GM21390 (cell line): Measurements from ENCODE around the gene STX1A.
"Not testable (repeated sequence)": the region's sequence is repeated elsewhere in the genome, so short reads cannot be mapped to it uniquely, and the experiment has no call there.

Experiments
- ATAC-seq: cut with Tn5 transposase; IDR thresholded peaks from one replicate; pipeline ENCODE4 v1.9.1; 2021; ENCODE audit not compliant: unreplicated experiment

The STX1A gene

GRCh38 chr7:73736885-73737284, 17.4 kb upstream of the STX1A start:
- ATAC-seq: no peak

DNA sequence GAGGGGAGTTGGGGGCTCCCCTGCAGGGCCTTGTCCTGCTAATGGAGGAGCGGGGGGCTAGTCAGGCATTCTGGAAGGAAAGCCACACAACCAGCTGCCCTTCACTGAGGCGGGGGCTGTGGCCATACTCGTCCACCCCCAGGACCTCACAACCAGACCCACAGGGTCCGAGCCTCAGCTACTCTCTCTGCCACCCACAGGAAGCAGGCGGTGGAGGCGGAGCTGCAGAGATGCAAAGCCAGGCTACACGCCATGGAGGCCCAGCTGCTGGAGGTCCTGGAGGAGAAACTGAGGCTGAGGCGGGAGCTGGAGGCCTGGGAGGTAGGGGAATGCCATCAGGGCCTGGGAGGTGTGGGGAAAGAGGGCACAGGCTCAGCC, 16.0 kb upstream of the STX1A start:
- ATAC-seq: no peak

DNA sequence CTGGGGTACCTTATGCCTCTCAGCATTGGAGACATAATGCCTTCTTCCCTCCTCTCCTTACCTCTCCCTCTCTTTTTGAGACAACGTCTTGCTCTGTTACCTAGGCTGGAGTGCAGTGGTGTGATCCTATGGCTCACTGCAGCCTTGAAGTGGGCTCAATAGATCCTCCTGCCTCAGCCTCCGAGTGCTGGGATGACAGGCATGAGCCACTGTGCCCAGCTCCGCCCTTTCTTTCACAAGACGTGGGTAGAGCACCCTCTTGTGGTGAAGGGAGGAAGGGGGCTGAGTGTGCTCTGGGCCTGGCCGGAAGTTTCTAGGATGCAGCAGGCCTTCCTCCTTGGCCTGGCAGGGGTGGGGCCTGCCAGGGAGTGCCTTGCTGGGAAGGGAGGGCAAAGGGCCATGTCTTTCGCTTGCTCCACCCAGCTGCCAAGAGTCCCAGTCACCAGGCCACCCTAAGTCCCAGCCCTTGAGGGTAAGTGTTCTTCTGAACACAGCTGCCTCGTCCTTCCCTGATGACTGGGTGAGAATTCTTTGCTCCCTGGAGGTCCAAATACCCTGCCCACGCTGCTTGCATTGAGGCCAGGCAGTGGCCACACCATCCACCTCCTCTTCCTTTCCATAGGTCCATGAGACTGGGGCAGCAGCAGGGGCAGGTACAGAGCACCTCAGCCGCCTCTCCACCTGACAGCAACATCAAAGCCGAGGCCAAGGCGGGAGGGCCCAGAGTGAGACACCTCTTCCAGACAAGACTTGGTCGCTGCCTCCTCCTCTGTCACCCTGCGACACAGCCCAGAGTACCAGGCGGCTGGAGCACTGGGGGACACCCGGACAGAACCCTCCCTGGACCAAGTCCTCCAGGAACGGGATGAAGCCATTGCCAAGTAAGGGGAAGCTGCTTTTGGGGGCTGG, 15.4 kb upstream of the STX1A start:
- ATAC-seq: no peak

DNA sequence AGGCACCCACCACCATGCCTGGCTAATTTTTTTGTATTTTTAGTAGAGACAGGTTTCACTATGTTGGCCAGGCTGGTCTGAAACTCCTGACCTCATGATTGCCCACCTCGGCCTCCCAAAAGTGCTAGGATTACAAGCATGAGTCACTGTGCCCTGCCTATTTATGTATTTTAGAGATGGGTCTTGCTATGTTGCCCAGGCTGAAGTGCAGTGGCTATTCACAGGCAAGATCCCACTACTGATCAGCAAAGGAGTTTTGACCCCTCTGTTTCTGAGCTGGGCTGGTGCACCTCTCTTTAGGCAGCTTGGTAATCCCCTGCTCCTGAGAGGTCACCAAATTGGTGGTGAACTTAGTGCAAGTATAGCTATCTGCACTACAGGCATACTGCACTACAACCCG, 12.9 kb upstream of the STX1A start:
- ATAC-seq: no peak

DNA sequence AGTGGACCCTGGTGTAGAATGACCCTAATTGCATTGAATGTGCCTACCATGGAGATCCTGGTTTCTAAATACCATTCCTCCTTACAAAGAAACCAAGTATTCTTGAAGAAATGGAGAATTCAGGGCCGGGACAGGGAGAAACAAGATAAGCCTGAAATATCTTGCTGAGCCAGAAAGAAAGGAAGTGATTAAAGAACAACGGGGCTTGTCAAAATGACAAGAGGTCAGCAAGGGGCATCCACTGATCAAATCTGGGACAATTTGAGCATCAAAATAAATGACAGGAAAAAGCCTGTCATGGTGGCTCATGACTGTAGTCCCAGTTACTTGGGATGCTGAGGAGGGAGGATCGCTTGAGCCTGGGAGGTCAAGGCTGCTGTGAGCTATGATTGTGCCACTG, 11.0 kb upstream of the STX1A start:
- ATAC-seq: no peak

GRCh38 chr7:73728551-73728950, 9.1 kb upstream of the STX1A start:
- no peak for ATAC-seq

DNA sequence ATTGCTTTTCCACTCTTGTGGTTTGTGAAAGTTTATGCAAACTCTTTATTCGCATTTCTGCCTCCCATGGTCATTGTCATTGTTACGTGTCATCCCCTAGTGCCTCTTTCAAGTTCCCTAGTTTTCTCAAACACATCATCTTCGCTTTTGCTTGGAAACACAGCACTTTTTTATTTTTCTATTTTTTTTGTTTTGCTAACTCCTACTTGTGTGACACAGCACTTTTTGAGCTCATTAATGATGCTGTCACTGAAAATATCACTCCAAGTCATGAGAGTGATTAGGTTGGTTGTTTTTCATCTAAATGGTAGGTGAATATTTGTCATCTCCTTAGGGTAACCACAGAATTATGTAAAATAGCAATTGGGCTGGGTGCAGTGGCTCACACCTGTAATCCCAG, 8.5 kb upstream of the STX1A start:
- ATAC-seq: no peak

GRCh38 chr7:73726083-73726466, 6.6 kb upstream of the STX1A start:
- ATAC-seq: no peak

- ATAC-seq: no peak
Measured at GRCh38 chr7:73723813-73724212, 4.3 kb upstream of the STX1A start.

GRCh38 chr7:73722785-73723184, 3.3 kb upstream of the STX1A start:
- ATAC-seq: no peak

DNA sequence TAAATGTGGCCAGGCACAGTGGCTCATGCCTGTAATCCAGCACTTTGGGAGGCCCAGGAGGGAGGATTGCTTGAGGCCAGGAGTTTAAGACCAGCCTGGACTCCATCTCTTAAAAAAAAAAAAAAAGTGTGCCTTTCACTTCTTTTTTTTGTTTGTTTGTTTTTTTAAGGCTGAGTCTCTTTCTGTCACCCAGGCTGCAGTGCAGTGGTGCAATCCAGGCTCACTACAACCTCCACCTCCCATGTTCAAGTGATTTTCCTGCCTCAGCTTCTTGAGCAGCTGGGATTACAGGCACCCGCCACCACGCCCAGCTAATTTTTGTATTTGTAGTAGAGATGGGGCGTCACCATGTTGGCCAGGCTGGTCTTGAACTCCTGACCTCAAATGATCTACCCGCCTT, 2.7 kb upstream of the STX1A start:
- not testable (repeated sequence) for ATAC-seq

DNA sequence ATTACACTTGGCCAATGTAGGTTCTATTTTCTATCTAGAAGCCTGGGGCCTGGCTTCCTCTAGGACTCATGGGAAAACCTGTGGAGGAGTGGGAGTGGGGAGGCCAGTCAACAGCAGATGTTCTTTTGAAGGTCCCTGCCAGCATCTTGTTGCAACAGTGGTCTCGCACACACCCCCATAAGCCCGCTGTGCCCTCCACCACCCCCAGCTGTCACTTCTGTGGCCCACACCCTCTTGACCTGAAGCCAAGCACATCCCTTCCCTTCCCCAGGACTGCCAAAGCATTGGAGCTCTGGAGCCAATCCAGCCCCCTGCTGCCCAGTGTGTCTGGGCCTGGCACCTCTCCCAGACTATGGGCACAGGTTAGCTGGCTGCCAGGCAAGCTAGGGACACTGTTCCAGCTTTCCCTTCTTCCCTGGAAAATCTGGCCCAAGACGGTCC, 1.9 kb upstream of the STX1A start:
- ATAC-seq: no peak

- ATAC-seq: not testable (repeated sequence)
Measured at GRCh38 chr7:73720443-73720842, 974 bp upstream of the STX1A start.

DNA sequence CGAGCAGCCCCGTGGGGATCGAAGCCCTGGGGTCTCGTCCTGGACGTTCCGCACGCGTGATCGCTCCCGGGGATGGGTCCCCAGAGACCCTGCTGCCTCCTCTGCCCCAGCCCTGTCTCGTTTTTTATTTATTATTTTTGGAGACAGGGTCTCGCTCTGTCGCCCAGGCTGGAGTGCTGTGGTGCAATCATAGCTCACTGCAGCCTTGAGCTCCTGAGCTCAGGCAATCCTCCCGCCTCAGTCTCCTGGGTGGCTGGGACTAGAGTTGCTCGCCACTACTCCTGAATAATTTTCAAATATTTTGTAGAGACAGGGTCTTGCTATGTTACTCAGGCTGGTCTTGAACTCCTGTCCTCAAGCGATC, 319 bp upstream of the STX1A start:
- no peak for ATAC-seq

- ATAC-seq: no peak
Measured at GRCh38 chr7:73718438-73718881, 1.0 kb downstream of the STX1A start.

DNA sequence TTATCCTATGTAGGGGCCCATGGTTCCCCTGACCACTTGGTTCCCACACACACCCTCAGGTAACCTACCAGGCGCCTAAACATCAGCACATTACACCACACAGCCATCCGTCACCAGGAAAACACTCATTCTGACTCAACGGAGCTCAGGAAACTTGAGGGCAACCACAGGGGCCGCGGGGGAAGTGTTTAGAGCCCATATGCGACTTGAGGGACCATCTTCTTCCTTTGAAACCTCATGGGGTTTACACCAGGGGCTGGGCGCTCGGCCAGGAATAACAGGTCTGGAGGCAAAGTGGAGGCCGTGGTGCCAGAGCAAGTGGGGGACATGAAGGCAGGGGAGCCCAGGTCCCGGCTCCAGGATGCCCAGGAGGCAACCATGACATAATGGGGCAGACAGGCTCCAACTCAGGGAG, 1.5 kb downstream of the STX1A start:
- ATAC-seq: no peak

DNA sequence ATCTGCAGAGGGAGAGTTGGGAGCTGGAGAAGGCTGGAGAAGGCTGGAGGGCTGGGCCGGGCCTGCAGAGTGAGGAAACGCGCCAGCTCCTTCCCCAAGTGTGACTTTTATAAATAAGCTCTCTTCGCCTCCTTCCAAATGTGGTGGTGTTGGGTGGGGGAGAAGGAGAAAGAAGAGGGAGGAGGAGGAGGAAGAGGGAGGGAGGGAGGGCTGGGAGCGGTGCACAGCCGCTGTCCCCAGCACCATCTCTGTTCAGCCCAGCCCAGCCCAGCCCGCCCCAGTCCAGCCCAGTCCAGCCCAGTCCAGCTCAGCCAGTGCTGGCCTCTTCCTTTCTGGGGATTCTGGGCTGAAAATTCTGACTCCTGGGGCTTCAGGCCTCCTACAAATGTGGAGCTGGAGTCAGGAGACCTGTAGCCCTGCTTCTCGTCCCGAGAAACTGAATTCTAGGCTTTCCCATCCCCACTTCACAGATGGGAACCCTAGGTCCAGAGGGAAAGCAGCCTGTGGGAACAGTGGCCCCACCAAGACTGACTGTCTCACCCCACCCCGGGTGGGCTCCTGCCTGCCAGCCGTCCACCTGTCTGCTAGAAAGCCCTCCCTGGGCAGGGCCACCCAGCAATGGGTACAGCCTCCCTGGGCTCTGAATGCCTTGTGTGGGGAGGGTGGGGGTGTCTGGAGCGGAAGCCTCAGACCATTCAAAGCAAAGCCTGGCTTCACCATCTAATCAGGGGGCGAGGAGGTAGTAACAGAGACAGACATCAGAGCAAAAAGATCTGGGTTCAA, 2.3 kb downstream of the STX1A start:
- no peak for ATAC-seq

GRCh38 chr7:73716318-73716890, 3.1 kb downstream of the STX1A start:
- ATAC-seq: no peak

GRCh38 chr7:73715648-73716317, 3.7 kb downstream of the STX1A start:
- ATAC-seq: no peak

DNA sequence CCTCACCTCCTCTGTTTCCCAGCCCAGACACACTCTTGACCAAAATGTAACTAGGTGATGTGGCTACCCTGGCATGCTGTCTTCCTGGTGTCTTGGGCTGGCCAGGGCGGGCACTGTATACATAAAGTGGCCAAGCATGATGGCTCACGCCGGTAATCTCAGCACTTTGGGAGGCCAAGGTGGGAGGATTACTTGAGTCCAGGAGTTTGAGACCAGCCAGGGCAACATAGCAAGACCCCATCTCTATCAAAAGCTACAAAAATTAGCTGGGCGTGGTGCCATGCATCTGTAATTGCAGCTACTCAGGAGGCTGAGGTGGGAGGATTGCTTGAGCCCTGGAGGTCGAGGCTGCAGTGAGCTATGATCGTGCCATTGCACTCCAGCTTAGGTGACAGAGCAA, 6.2 kb downstream of the STX1A start:
- not testable (repeated sequence) for ATAC-seq

DNA sequence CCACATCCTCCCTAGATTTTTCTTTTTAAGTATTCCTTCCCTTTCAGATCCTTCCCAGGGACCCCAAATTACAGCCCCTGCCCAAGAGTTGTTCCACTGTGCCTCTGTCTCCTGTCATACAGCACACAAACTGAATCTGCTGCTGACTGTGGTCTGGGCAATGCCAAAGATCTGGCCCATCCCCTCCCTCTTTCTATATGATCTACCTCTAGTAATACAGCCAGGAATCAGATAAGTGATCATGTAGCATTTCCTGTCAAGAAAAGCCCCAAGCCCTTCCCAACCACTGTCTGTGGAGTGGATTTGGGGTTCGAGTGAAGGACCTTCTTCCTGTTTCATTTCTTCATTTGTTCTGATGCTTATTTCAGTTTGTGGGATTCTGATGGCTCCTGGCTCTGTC, 6.7 kb downstream of the STX1A start:
- ATAC-seq: no peak
